NCI-H82 treated with DMSO at 0.1 percent for 48 hours (cell line): ENCODE measurements around the gene PARD3B.

Experiments
- DNase-seq: peaks from one replicate; lab custom pipeline; 2025; ENCODE audit not compliant: unreplicated experiment; lab: John Stamatoyannopoulos, UW

PARD3B gene

GRCh38 chr2:205034034-205034433 is 488.8 kb downstream of the PARD3B start:
- DNase-seq, result no peak

GRCh38 chr2:205040323-205040722 is 495.0 kb downstream of the PARD3B start:
- no peak for DNase-seq

- DNase-seq, result no peak
These were observed 496.3 kb downstream of the PARD3B start for GRCh38 chr2:205041472-205042130.

- no peak for DNase-seq
These were observed 498.0 kb downstream of the PARD3B start for GRCh38 chr2:205043285-205043684.

- DNase-seq, result no peak
These were observed 500.4 kb downstream of the PARD3B start for GRCh38 chr2:205045706-205046105.

- no peak for DNase-seq
These were observed 502.1 kb downstream of the PARD3B start for GRCh38 chr2:205047273-205047839.

GRCh38 chr2:205051417-205051816 is 506.1 kb downstream of the PARD3B start:
- no peak for DNase-seq

- no peak for DNase-seq
These were observed 507.5 kb downstream of the PARD3B start for GRCh38 chr2:205052781-205053180.

GRCh38 chr2:205053827-205054410 is 508.6 kb downstream of the PARD3B start:
- no peak for DNase-seq

GRCh38 chr2:205054789-205055188 is 509.5 kb downstream of the PARD3B start:
- DNase-seq, result no peak

GRCh38 chr2:205055251-205055650 is 510.0 kb downstream of the PARD3B start:
- no peak for DNase-seq

GRCh38 chr2:205056151-205056561 is 510.9 kb downstream of the PARD3B start:
- no peak for DNase-seq

GRCh38 chr2:205058409-205058808 is 513.1 kb downstream of the PARD3B start:
- DNase-seq, result no peak

GRCh38 chr2:205060269-205060668 is 515.0 kb downstream of the PARD3B start:
- DNase-seq, result no peak

- no peak for DNase-seq
These were observed 520.8 kb downstream of the PARD3B start for GRCh38 chr2:205066081-205066480.

GRCh38 chr2:205069928-205070327 is 524.7 kb downstream of the PARD3B start:
- DNase-seq, result no peak

GRCh38 chr2:205070889-205071288 is 525.6 kb downstream of the PARD3B start:
- DNase-seq, result no peak

- no peak for DNase-seq
These were observed 528.3 kb downstream of the PARD3B start for GRCh38 chr2:205073433-205074020.

GRCh38 chr2:205076405-205076804 is 531.1 kb downstream of the PARD3B start:
- no peak for DNase-seq

GRCh38 chr2:205077159-205077558 is 531.9 kb downstream of the PARD3B start:
- DNase-seq, result no peak

GRCh38 chr2:205078762-205079161 is 533.5 kb downstream of the PARD3B start:
- DNase-seq, result no peak

GRCh38 chr2:205079173-205079572 is 533.9 kb downstream of the PARD3B start:
- no peak for DNase-seq
